GM18519 (cell line): ENCODE results near the gene KDM3B.
"Not testable (repeated sequence)": the region's sequence is repeated elsewhere in the genome, so short reads cannot be mapped to it uniquely, and the experiment has no call there.

Experiments used
- ATAC-seq: cut with Tn5 transposase; IDR thresholded peaks from one replicate; pipeline ENCODE4 v1.9.1; 2021; ENCODE audit warnings: mild to moderate bottlenecking, moderate library complexity; ENCODE audit not compliant: unreplicated experiment, low FRiP score

Gene KDM3B, protein sequence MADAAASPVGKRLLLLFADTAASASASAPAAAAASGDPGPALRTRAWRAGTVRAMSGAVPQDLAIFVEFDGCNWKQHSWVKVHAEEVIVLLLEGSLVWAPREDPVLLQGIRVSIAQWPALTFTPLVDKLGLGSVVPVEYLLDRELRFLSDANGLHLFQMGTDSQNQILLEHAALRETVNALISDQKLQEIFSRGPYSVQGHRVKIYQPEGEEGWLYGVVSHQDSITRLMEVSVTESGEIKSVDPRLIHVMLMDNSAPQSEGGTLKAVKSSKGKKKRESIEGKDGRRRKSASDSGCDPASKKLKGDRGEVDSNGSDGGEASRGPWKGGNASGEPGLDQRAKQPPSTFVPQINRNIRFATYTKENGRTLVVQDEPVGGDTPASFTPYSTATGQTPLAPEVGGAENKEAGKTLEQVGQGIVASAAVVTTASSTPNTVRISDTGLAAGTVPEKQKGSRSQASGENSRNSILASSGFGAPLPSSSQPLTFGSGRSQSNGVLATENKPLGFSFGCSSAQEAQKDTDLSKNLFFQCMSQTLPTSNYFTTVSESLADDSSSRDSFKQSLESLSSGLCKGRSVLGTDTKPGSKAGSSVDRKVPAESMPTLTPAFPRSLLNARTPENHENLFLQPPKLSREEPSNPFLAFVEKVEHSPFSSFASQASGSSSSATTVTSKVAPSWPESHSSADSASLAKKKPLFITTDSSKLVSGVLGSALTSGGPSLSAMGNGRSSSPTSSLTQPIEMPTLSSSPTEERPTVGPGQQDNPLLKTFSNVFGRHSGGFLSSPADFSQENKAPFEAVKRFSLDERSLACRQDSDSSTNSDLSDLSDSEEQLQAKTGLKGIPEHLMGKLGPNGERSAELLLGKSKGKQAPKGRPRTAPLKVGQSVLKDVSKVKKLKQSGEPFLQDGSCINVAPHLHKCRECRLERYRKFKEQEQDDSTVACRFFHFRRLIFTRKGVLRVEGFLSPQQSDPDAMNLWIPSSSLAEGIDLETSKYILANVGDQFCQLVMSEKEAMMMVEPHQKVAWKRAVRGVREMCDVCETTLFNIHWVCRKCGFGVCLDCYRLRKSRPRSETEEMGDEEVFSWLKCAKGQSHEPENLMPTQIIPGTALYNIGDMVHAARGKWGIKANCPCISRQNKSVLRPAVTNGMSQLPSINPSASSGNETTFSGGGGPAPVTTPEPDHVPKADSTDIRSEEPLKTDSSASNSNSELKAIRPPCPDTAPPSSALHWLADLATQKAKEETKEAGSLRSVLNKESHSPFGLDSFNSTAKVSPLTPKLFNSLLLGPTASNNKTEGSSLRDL (N-terminal part only)

GRCh38 chr5:138352071-138352721 is at the start of gene KDM3B:
Gene KDM3B, plus strand, starts transcription at chr5:138352685. Its CDS starts 111 bp downstream, at chr5:138352796.
- peak; percentile 33 for ATAC-seq

DNA sequence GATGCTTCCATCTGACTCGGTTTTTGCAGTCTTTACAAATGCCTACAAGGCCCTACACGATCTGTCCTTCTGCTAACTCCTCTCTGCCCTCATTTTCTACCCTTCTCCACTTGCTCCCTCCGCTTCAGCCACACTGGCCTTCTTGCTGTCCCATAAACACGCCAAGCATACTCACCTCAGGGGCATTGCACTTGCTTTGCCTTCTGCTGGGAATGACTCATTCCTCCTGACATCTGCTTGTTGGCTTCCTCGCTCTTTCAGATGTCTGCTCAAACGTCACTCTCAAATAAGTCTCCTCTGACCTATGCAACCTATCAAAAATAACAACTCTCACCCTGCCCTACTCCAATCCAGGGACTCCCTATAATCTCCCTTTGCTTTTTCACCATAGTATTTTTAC is 49.1 kb upstream of the KDM3B start:
- ATAC-seq = no peak

- ATAC-seq = no peak
Observed at GRCh38 chr5:138305797-138306196, 46.7 kb upstream of the KDM3B start.

GRCh38 chr5:138315751-138316278 is 36.7 kb upstream of the KDM3B start:
- no peak for ATAC-seq

- no peak for ATAC-seq
Observed at GRCh38 chr5:138316355-138316754, 36.1 kb upstream of the KDM3B start.

- ATAC-seq = not testable (repeated sequence)
Observed at GRCh38 chr5:138318211-138318610, 34.3 kb upstream of the KDM3B start.

- ATAC-seq = no peak
Observed at GRCh38 chr5:138330813-138331448, 21.6 kb upstream of the KDM3B start.

GRCh38 chr5:138331449-138332368 is 20.8 kb upstream of the KDM3B start, which contains the start of gene CDC25C:
Gene CDC25C, minus strand, starts transcription at chr5:138331804. Its CDS starts 624 bp downstream, at chr5:138331180.
- peak; percentile 96 for ATAC-seq

DNA sequence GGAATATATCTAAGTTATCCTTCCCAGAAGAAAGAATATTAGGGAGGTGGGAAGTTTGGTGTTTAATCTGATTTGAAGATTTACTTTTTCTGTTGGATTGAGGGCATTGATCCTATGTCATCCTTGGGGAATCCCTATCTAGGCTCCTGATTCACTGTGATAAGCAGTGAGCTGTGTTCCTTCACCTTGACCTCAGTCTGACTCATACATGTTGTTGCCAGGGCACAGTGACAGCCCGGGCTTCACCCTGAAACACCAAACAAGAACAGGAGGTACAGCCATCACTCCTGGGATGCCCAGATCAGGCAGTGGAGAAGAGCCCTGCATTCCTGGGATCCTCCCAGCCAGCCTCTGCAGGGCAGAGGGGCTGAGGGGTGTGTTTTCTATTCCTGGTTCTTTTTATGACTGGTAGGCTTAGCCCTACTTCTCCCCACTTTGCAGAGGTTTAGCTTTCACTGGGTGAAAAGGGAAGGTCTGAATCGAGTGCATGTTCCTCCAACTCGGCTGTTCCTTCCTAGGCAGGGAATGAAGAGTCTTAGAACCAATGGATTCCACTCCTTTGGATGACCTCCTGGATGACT is 17.5 kb upstream of the KDM3B start:
- ATAC-seq = no peak

DNA sequence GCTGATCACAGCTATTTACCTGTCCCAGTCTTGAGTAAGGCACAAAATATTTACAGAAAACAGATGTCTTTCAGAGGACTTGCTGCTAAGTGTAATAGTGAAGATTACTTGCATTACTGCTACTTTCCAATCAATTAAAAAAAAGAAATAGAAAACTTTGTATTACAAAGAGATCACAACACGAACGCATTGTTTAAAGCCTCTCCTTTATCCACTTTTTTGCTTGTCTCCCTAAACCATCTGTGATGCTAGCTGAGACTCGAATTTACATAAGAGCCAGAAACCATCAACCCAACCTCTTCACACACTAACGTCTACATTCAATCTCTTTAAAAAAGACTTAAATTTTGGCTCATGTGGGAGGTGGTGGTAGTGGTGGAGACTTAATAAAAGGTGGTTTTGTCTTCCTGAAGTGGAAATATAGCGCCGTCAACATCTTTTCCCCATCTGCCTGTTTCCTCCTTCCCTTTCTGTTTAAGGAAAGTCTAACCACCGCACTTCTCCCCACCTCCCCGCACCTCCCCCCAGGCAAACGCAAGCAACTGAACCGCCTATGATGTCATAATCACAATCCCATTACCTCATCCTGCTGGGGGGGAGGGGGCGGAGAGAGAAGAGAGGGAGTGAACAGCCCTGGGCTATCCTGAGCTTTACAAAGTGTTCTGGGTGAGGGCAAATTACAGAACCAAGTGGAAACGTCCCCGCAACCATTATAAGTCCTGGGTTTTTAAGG is 15.4 kb upstream of the KDM3B start:
- no peak for ATAC-seq

- peak; percentile 68 for ATAC-seq
Observed at GRCh38 chr5:138337685-138338410, 14.6 kb upstream of the KDM3B start, which contains the start of gene FAM53C. Gene FAM53C, plus strand, starts transcription at chr5:138338266. Its CDS starts 3,070 bp downstream, at chr5:138341336.

GRCh38 chr5:138338411-138339090 is 13.9 kb upstream of the KDM3B start:
- no peak for ATAC-seq

GRCh38 chr5:138339091-138339456 is 13.4 kb upstream of the KDM3B start:
- ATAC-seq = no peak

- ATAC-seq = no peak
Observed at GRCh38 chr5:138339464-138339863, 13.0 kb upstream of the KDM3B start.

- ATAC-seq = no peak
Observed at GRCh38 chr5:138340008-138340407, 12.5 kb upstream of the KDM3B start.
